HL-60 (cell line): ENCODE results near the gene SYT5.

Experiments
- DNase-seq, 2 experiments: peaks; one replicate each; pipeline ENCODE4 v3.0.0-alpha.2; 2010 to 2020; ENCODE audit warnings: low read depth in 1 of 2, low spot score in 1 of 2
- H3K27ac ChIP-seq: fragments of 250-450 bp; sonication (Bioruptor Pico); replicated peaks from 2 replicates; pipeline ENCODE4 v1.5.1; 2020; ENCODE audit warnings: mild to moderate bottlenecking, moderate library complexity
- H3K27me3 ChIP-seq: fragments of 250-450 bp; sonication (Bioruptor Pico); 2 replicates; pipeline ENCODE4 v1.5.1; 2021; ENCODE audit warnings: mild to moderate bottlenecking, moderate library complexity; ENCODE audit not compliant: insufficient read depth, poor library complexity, severe bottlenecking
- H3K4me3 ChIP-seq: replicated peaks from 2 replicates; pipeline ENCODE4 v1.5.1; 2011; ENCODE audit warnings: mild to moderate bottlenecking, control low read depth, low read length; ENCODE audit not compliant: insufficient read depth
- GABPA ChIP-seq: IDR thresholded peaks from 2 replicates; pipeline ENCODE4 v1.6.1; 2012; ENCODE audit warnings: low read depth
- POLR2AphosphoS5 ChIP-seq: IDR thresholded peaks from 2 replicates; pipeline ENCODE4 v1.6.1; 2012; ENCODE audit warnings: low read depth
- SPI1 ChIP-seq: IDR thresholded peaks from 2 replicates; pipeline ENCODE4 v1.6.1; 2012; ENCODE audit warnings: low read depth, mild to moderate bottlenecking, borderline replicate concordance
- TF ChIP-seq, protein P1 (sequence below): IDR thresholded peaks from one replicate; pipeline ENCODE4 v1.5.1; 2011; ENCODE audit warnings: low read length, control low read depth, inconsistent platforms; ENCODE audit not compliant: insufficient read depth
- TF ChIP-seq, protein P2 (sequence below): IDR thresholded peaks from 2 replicates; pipeline ENCODE4 v1.6.1; 2012; ENCODE audit warnings: low read depth; ENCODE audit not compliant: insufficient replicate concordance

SYT5 gene

DNA sequence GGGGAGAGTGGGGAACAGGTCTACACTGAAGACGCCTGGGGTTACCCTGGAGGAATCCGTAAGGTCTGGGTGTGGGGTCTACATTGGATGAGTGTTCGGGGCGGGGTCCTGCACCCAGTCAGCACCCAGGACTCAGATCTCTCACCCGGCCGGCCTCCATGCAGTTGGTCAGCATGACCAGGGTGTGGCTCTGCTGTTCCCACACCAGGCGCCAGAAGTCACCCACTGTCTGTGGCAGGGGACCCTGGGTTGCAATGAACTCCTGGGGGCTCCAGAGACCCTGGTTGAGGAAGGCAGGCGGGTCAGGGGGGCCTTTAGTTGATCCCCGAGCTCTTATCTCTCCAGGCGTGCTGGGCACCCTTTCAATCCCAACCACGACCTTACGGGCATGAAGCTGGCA lies 6.0 kb upstream of the SYT5 start:
- TF ChIP-seq, protein P1, sequence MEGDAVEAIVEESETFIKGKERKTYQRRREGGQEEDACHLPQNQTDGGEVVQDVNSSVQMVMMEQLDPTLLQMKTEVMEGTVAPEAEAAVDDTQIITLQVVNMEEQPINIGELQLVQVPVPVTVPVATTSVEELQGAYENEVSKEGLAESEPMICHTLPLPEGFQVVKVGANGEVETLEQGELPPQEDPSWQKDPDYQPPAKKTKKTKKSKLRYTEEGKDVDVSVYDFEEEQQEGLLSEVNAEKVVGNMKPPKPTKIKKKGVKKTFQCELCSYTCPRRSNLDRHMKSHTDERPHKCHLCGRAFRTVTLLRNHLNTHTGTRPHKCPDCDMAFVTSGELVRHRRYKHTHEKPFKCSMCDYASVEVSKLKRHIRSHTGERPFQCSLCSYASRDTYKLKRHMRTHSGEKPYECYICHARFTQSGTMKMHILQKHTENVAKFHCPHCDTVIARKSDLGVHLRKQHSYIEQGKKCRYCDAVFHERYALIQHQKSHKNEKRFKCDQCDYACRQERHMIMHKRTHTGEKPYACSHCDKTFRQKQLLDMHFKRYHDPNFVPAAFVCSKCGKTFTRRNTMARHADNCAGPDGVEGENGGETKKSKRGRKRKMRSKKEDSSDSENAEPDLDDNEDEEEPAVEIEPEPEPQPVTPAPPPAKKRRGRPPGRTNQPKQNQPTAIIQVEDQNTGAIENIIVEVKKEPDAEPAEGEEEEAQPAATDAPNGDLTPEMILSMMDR: no peak
- no peak for TF ChIP-seq GABPA
- TF ChIP-seq, protein P2, sequence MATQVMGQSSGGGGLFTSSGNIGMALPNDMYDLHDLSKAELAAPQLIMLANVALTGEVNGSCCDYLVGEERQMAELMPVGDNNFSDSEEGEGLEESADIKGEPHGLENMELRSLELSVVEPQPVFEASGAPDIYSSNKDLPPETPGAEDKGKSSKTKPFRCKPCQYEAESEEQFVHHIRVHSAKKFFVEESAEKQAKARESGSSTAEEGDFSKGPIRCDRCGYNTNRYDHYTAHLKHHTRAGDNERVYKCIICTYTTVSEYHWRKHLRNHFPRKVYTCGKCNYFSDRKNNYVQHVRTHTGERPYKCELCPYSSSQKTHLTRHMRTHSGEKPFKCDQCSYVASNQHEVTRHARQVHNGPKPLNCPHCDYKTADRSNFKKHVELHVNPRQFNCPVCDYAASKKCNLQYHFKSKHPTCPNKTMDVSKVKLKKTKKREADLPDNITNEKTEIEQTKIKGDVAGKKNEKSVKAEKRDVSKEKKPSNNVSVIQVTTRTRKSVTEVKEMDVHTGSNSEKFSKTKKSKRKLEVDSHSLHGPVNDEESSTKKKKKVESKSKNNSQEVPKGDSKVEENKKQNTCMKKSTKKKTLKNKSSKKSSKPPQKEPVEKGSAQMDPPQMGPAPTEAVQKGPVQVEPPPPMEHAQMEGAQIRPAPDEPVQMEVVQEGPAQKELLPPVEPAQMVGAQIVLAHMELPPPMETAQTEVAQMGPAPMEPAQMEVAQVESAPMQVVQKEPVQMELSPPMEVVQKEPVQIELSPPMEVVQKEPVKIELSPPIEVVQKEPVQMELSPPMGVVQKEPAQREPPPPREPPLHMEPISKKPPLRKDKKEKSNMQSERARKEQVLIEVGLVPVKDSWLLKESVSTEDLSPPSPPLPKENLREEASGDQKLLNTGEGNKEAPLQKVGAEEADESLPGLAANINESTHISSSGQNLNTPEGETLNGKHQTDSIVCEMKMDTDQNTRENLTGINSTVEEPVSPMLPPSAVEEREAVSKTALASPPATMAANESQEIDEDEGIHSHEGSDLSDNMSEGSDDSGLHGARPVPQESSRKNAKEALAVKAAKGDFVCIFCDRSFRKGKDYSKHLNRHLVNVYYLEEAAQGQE: no peak
- no peak for TF ChIP-seq POLR2AphosphoS5
- TF ChIP-seq SPI1: no peak
- Histone ChIP-seq H3K27me3 (no peaks in the 10 kb centered on the region), H3K27ac (no peak overlapping the region), H3K4me3 (no peak overlapping the region)
- no peak for DNase-seq

DNA sequence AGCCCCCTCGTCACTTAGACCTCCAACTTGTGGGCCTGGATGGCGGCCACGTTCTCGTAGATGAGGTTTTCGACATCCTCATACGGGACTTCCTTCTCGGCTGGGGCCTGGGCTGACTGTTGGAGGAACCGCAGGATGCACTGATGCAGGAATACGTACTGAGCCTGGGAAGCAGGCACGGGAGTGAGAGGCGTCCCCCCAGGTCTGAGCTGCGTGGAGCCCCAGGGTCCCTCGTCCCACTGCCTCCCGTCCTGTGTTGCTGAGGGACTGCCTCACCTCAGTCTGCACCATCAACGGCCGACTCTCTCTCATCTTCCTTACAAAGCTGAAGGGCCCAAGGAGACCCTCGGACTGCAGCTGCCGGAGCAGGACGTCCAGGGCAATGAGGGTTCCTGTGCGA lies 1.7 kb upstream of the SYT5 start:
- no peak for TF ChIP-seq SPI1
- TF ChIP-seq GABPA: no peak
- no peak for TF ChIP-seq POLR2AphosphoS5
- TF ChIP-seq, protein P1: no peak
- TF ChIP-seq, protein P2: no peak
- Histone ChIP-seq H3K27ac (no peak overlapping the region), H3K4me3 (no peak overlapping the region), H3K27me3 (peaks cover 29% of the 10 kb centered on the region)
- no peak for DNase-seq

DNA sequence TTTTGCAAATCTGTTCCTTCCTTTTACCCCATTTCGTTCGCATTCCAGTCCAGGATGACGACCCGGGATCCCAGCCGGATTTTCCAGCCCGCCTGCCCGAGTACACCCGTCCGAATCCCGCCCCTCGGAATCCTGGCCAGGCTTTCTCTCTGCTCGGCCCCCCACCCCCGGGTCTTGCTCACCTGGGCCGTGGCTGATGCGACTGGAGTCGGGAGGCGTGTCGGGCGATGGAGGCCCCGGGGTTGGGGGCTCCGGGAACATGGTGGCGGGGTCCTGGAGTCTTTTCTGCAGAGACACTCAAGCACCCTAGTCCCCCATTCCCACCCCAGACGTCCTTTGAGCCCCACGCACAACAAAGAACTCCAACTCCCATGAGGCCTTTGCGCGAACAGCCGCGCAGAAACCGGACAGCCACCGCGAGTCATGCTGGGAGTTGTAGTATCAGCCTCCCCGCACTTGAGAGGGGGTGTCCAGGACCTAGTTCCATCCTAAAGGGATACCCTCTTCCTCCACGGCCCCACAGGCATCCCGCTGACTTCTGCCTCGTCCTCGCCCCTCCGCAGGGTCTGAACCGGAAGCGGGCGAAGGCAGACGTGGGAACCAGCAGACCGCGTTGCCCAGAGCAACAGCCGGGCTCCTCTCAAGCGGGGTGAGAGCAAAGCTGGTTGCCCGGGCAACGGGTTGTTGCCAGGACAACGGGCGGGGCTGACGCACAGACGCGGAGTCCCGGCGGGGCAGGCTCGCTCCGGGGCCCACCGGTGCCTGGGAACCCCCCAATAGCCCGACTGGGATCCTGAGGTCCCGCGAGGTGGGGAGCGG lies 1.1 kb downstream of the SYT5 start:
- Histone ChIP-seq H3K4me3 (no peak overlapping the region), H3K27me3 (peaks cover 38% of the 10 kb centered on the region), H3K27ac (no peak overlapping the region)
- TF ChIP-seq, protein P1: no peak
- peak; percentile 49 to 60 for DNase-seq

DNA sequence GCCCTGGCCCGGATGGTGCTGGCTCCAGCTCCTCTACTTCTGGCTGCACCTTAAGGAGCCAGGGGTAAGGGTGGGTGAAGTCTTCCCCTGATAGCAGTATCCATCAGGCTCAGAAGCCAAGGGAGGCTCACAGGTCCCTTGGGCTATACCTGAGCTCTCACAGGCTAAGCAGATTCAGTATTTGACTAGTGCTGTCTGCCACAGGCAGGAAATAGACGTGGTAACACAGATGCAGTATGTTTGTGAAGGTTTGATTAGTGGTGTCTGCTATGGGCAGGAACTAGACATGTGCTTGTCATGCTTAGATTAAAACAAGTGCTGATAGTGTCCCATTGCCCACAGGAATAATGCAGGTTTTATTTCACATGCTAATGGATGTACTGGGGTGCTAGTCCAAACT lies 4.0 kb downstream of the SYT5 start:
- Histone ChIP-seq H3K4me3 (no peak overlapping the region), H3K27me3 (peaks cover 55% of the 10 kb centered on the region), H3K27ac (no peak overlapping the region)
- TF ChIP-seq GABPA (no peak), SPI1 (no peak)
- DNase-seq: no peak
